HepG2 (cell line): Measurements from ENCODE around the gene CDC37. TPM values are rescaled to one million over a fixed set of nuclear protein-coding genes. Genes with fewer than 3 reads are reported as not detected.

Source experiments
- FOXO4 ChIP-seq: sonication (generic); formaldehyde crosslinking; conservative IDR thresholded peaks from 2 replicates; pipeline ENCODE4 v1.8.1; 2023; ENCODE audit warnings: missing genetic modification reagents
- ZBTB33 ChIP-seq: sonication (generic); formaldehyde crosslinking; IDR thresholded peaks from 2 replicates; pipeline ENCODE4 v1.4.0; 2020; ENCODE audit warnings: missing genetic modification reagents
- ZFYVE20 ChIP-seq: sonication (generic); formaldehyde crosslinking; IDR thresholded peaks from 2 replicates; pipeline ENCODE4 v1.8.0; 2023; ENCODE audit warnings: low read depth, mild to moderate bottlenecking, moderate library complexity, missing genetic modification reagents, borderline replicate concordance
- ZNF572 ChIP-seq: sonication (generic); formaldehyde crosslinking; IDR thresholded peaks from 2 replicates; pipeline ENCODE4 v1.5.1; 2020; ENCODE audit warnings: mild to moderate bottlenecking, missing genetic modification reagents
- ZNF616 ChIP-seq: sonication (generic); formaldehyde crosslinking; IDR thresholded peaks from 2 replicates; pipeline ENCODE4 v1.5.0; 2020; ENCODE audit warnings: low read depth, mild to moderate bottlenecking, missing genetic modification reagents
- ZNF639 ChIP-seq: conservative IDR thresholded peaks from 2 replicates; pipeline ENCODE4 v1.6.1; 2018; ENCODE audit warnings: missing genetic modification reagents
- polyA plus RNA-seq, 8 experiments: library from polyadenylated mRNA; depleted of rRNA in 3 of 8; stranded (reverse) in 7 of 8; unstranded in 1 of 8; fragments of >200 nt; fragmentation: Illumina TruSeq in 4 of 8; extraction: Trizol in 4 of 8; gene quantifications; 2 replicates each; pipeline versions ENCODE4 v1.2.1 to v1.2.3, GENCODE V29; 2011 to 2016; ENCODE audit warnings: low read depth in 4 of 8, missing spikeins in 1 of 8, mixed read lengths in 1 of 8; ENCODE audit not compliant: insufficient read depth in 1 of 8
- total RNA-seq, 5 experiments: library from RNA; depleted of rRNA; stranded (reverse); fragments of >200 nt; fragmentation: Illumina TruSeq; extraction: Trizol; gene quantifications; 2 replicates each; pipeline ENCODE4 v1.2.3, GENCODE V29; 2016; ENCODE audit warnings: low read depth in 1 of 5
- TF ChIP-seq, protein P1 (sequence below): sonication (generic); formaldehyde crosslinking; IDR thresholded peaks from 2 replicates; pipeline ENCODE4 v1.4.0; 2020; ENCODE audit warnings: mild to moderate bottlenecking, missing genetic modification reagents
- TF ChIP-seq, protein P2 (sequence below): sonication (generic); formaldehyde crosslinking; IDR thresholded peaks from 2 replicates; pipeline ENCODE4 v1.4.0; 2020; ENCODE audit warnings: mild to moderate bottlenecking, missing genetic modification reagents
- TF ChIP-seq, protein P3 (sequence below): sonication (generic); formaldehyde crosslinking; IDR thresholded peaks from 2 replicates; pipeline ENCODE4 v1.4.0; 2020; ENCODE audit warnings: missing genetic modification reagents

CDC37 gene
- total and polyA plus RNA-seq, 2 of the 13 experiments (the other 11 are each of a cell fraction or from before 2014, with no cell fraction given) = 158 to 177 TPM

GRCh38 chr19:10424011-10424637 lies 20.8 kb upstream of the CDC37 start (continued):
- TF ChIP-seq, protein P1, sequence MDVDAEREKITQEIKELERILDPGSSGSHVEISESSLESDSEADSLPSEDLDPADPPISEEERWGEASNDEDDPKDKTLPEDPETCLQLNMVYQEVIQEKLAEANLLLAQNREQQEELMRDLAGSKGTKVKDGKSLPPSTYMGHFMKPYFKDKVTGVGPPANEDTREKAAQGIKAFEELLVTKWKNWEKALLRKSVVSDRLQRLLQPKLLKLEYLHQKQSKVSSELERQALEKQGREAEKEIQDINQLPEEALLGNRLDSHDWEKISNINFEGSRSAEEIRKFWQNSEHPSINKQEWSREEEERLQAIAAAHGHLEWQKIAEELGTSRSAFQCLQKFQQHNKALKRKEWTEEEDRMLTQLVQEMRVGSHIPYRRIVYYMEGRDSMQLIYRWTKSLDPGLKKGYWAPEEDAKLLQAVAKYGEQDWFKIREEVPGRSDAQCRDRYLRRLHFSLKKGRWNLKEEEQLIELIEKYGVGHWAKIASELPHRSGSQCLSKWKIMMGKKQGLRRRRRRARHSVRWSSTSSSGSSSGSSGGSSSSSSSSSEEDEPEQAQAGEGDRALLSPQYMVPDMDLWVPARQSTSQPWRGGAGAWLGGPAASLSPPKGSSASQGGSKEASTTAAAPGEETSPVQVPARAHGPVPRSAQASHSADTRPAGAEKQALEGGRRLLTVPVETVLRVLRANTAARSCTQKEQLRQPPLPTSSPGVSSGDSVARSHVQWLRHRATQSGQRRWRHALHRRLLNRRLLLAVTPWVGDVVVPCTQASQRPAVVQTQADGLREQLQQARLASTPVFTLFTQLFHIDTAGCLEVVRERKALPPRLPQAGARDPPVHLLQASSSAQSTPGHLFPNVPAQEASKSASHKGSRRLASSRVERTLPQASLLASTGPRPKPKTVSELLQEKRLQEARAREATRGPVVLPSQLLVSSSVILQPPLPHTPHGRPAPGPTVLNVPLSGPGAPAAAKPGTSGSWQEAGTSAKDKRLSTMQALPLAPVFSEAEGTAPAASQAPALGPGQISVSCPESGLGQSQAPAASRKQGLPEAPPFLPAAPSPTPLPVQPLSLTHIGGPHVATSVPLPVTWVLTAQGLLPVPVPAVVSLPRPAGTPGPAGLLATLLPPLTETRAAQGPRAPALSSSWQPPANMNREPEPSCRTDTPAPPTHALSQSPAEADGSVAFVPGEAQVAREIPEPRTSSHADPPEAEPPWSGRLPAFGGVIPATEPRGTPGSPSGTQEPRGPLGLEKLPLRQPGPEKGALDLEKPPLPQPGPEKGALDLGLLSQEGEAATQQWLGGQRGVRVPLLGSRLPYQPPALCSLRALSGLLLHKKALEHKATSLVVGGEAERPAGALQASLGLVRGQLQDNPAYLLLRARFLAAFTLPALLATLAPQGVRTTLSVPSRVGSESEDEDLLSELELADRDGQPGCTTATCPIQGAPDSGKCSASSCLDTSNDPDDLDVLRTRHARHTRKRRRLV (CRISPR knock-in tag) = no peak
- TF ChIP-seq FOXO4 (CRISPR knock-in tag) (no peak), ZNF639 (no peak), ZBTB33 (CRISPR knock-in tag) (no peak), ZFYVE20 (no peak), ZNF572 (no peak), ZNF616 (CRISPR knock-in tag) (no peak)
- TF ChIP-seq, protein P2, sequence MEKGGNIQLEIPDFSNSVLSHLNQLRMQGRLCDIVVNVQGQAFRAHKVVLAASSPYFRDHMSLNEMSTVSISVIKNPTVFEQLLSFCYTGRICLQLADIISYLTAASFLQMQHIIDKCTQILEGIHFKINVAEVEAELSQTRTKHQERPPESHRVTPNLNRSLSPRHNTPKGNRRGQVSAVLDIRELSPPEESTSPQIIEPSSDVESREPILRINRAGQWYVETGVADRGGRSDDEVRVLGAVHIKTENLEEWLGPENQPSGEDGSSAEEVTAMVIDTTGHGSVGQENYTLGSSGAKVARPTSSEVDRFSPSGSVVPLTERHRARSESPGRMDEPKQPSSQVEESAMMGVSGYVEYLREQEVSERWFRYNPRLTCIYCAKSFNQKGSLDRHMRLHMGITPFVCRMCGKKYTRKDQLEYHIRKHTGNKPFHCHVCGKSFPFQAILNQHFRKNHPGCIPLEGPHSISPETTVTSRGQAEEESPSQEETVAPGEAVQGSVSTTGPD (CRISPR knock-in tag) = 0 out of 2 replicates have a peak, but pooled peaks have one; percentile 59
- TF ChIP-seq, protein P3, sequence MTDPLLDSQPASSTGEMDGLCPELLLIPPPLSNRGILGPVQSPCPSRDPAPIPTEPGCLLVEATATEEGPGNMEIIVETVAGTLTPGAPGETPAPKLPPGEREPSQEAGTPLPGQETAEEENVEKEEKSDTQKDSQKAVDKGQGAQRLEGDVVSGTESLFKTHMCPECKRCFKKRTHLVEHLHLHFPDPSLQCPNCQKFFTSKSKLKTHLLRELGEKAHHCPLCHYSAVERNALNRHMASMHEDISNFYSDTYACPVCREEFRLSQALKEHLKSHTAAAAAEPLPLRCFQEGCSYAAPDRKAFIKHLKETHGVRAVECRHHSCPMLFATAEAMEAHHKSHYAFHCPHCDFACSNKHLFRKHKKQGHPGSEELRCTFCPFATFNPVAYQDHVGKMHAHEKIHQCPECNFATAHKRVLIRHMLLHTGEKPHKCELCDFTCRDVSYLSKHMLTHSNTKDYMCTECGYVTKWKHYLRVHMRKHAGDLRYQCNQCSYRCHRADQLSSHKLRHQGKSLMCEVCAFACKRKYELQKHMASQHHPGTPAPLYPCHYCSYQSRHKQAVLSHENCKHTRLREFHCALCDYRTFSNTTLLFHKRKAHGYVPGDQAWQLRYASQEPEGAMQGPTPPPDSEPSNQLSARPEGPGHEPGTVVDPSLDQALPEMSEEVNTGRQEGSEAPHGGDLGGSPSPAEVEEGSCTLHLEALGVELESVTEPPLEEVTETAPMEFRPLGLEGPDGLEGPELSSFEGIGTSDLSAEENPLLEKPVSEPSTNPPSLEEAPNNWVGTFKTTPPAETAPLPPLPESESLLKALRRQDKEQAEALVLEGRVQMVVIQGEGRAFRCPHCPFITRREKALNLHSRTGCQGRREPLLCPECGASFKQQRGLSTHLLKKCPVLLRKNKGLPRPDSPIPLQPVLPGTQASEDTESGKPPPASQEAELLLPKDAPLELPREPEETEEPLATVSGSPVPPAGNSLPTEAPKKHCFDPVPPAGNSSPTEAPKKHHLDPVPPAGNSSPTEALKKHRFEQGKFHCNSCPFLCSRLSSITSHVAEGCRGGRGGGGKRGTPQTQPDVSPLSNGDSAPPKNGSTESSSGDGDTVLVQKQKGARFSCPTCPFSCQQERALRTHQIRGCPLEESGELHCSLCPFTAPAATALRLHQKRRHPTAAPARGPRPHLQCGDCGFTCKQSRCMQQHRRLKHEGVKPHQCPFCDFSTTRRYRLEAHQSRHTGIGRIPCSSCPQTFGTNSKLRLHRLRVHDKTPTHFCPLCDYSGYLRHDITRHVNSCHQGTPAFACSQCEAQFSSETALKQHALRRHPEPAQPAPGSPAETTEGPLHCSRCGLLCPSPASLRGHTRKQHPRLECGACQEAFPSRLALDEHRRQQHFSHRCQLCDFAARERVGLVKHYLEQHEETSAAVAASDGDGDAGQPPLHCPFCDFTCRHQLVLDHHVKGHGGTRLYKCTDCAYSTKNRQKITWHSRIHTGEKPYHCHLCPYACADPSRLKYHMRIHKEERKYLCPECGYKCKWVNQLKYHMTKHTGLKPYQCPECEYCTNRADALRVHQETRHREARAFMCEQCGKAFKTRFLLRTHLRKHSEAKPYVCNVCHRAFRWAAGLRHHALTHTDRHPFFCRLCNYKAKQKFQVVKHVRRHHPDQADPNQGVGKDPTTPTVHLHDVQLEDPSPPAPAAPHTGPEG (CRISPR knock-in tag) = no peak
